GM12878 (cell line): ENCODE results near the gene ARHGEF6. TPM values are rescaled to one million over a fixed set of nuclear protein-coding genes. Genes with fewer than 3 reads are reported as not detected.

Source experiments
- ATAC-seq: fragments of 200-7000 bp; cut with Tn5 transposase; 3 replicates; pipeline ENCODE4 v1.9.1; 2020; ENCODE audit warnings: mild to moderate bottlenecking, moderate library complexity
- BruUV-seq: library from RNA; stranded (reverse); fragments of 400-500 nt; replicated peaks from 2 replicates; lab custom pipeline; 2021; lab: Mats Ljungman, UMichigan
- CTCF ChIA-PET: fragments of 300-600 bp; sonication (Branson Sonifier 250); formaldehyde crosslinking; extraction: SDS; loops from one replicate; lab custom pipeline; 2021; ENCODE audit warnings: inconsistent platforms; lab: Yijun Ruan, JAX
- POLR2A ChIA-PET: fragments of 350-600 bp; formaldehyde crosslinking; extraction: SDS; loops from one replicate; lab custom pipeline; 2021; ENCODE audit warnings: inconsistent platforms; lab: Charles Lee
- RAD21 ChIA-PET: fragments of 300-600 bp; sonication (Branson Sonifier 250); formaldehyde crosslinking; loops from one replicate; lab custom pipeline; 2023; ENCODE audit warnings: antibody characterized with exemption; ENCODE audit not compliant: unreplicated experiment; lab: Charles Lee
- SMC1A ChIA-PET: fragments of 300-600 bp; sonication (Branson Sonifier 250); formaldehyde crosslinking; loops from one replicate; lab custom pipeline; 2023; ENCODE audit not compliant: unreplicated experiment, uncharacterized antibody; lab: Charles Lee
- DNase-seq: peaks from one replicate; pipeline ENCODE4 v3.0.0-alpha.2; 2011; ENCODE audit warnings: low read depth, low spot score
- FAIRE-seq: peaks from 3 replicates; lab custom pipeline; 2011; peaks lifted over from hg19 to GRCh38; lab: Jason Lieb, UNC
- H2AFZ ChIP-seq: 2 replicates; pipeline ENCODE4 v1.6.0; 2011; ENCODE audit warnings: low read depth, low read length, control low read depth; ENCODE audit not compliant: control insufficient read depth
- H3K27ac ChIP-seq: 2 replicates; pipeline ENCODE4 v1.5.1; 2011; ENCODE audit warnings: control low read depth; ENCODE audit not compliant: control insufficient read depth, insufficient read depth
- H3K27me3 ChIP-seq, 2 experiments: replicated peaks in 1 of 2; 2 replicates each; pipeline versions ENCODE4 v1.6.0 to v1.6.1; 2011; ENCODE audit warnings: low read length in 1 of 2; ENCODE audit not compliant: control insufficient read depth in 2 of 2, insufficient read depth in 2 of 2
- H3K36me3 ChIP-seq, 2 experiments: 2 replicates each; pipeline ENCODE4 v1.5.1; 2011; ENCODE audit warnings: low read length in 1 of 2; ENCODE audit not compliant: control insufficient read depth in 2 of 2, insufficient read depth in 2 of 2
- H3K4me1 ChIP-seq: 2 replicates; pipeline ENCODE4 v1.6.1; 2011; ENCODE audit warnings: mild to moderate bottlenecking, low read length, moderate library complexity, mixed read lengths; ENCODE audit not compliant: control insufficient read depth, insufficient read depth
- H3K4me2 ChIP-seq: 2 replicates; pipeline ENCODE4 v1.6.0; 2011; ENCODE audit warnings: control low read depth; ENCODE audit not compliant: control insufficient read depth, insufficient read depth
- H3K4me3 ChIP-seq: fragments of 200-600 bp; sonication (generic); 2 replicates; pipeline ENCODE4 v1.5.1; 2016
- H3K79me2 ChIP-seq: 2 replicates; pipeline ENCODE4 v1.6.0; 2011; ENCODE audit warnings: low read length; ENCODE audit not compliant: control insufficient read depth, insufficient read depth
- H3K9ac ChIP-seq: 2 replicates; pipeline ENCODE4 v1.8.0; 2011; ENCODE audit warnings: low read length, control low read depth, mixed read lengths; ENCODE audit not compliant: control insufficient read depth, insufficient read depth
- H3K9me3 ChIP-seq: replicated peaks from 3 replicates; pipeline ENCODE4 v1.5.1; 2011; ENCODE audit warnings: mild to moderate bottlenecking, low read length; ENCODE audit not compliant: control insufficient read depth, insufficient read depth
- H4K20me1 ChIP-seq: 2 replicates; pipeline ENCODE4 v1.6.0; 2011; ENCODE audit not compliant: control insufficient read depth, insufficient read depth
- ASH2L ChIP-seq: fragments of 300-600, 200-600 bp; sonication (generic); IDR thresholded peaks from 2 replicates; pipeline ENCODE4 v1.6.1; 2017; ENCODE audit warnings: low read depth, mild to moderate bottlenecking, borderline replicate concordance
- ETV6 ChIP-seq, 2 experiments: fragments of 450-650 bp in 1 of 2; IDR thresholded peaks in 1 of 2; conservative IDR thresholded peaks in 1 of 2; 2 replicates each; pipeline ENCODE4 v1.6.1; 2014; ENCODE audit warnings: antibody characterized with exemption in 1 of 2, borderline replicate concordance in 1 of 2, low read depth in 1 of 2, mild to moderate bottlenecking in 1 of 2, moderate library complexity in 1 of 2
- HDAC2 ChIP-seq: fragments of 200-600 bp; sonication (generic); IDR thresholded peaks from 2 replicates; pipeline ENCODE4 v1.6.1; 2017
- JUND ChIP-seq: IDR thresholded peaks from 2 replicates; pipeline ENCODE4 v1.6.1; 2012; ENCODE audit warnings: low read depth, mild to moderate bottlenecking, low read length, improper control_type of control experiment, moderate library complexity
- NFXL1 ChIP-seq: fragments of 450-650 bp; IDR thresholded peaks from 2 replicates; pipeline ENCODE4 v1.6.1; 2017; ENCODE audit warnings: antibody characterized with exemption, mild to moderate bottlenecking, borderline replicate concordance
- NR2C1 ChIP-seq: fragments of 450-650 bp; IDR thresholded peaks from 2 replicates; pipeline ENCODE4 v1.6.1; 2017; ENCODE audit warnings: antibody characterized with exemption, mild to moderate bottlenecking, moderate library complexity
- PML ChIP-seq: IDR thresholded peaks from 2 replicates; pipeline ENCODE4 v1.6.1; 2012; ENCODE audit warnings: low read length, inconsistent platforms
- POLR2AphosphoS5 ChIP-seq: IDR thresholded peaks from 2 replicates; pipeline ENCODE4 v1.6.1; 2011; ENCODE audit warnings: mild to moderate bottlenecking, low read length, inconsistent platforms
- POU2F2 ChIP-seq: IDR thresholded peaks from 3 replicates; pipeline ENCODE4 v1.6.1; 2011; ENCODE audit warnings: low read depth, mild to moderate bottlenecking, low read length, borderline replicate concordance
- SMARCA5 ChIP-seq: fragments of 450-650 bp; IDR thresholded peaks from 2 replicates; pipeline ENCODE4 v1.6.1; 2017; ENCODE audit warnings: mild to moderate bottlenecking
- SUZ12 ChIP-seq: fragments of 200-600 bp; sonication (generic); IDR thresholded peaks from one replicate; pipeline ENCODE4 v1.6.1; 2018; ENCODE audit warnings: antibody characterized with exemption, mild to moderate bottlenecking; ENCODE audit not compliant: unreplicated experiment
- TCF3 ChIP-seq: IDR thresholded peaks from 2 replicates; pipeline ENCODE4 v1.6.1; 2012; ENCODE audit warnings: low read depth, mild to moderate bottlenecking, low read length, borderline replicate concordance; ENCODE audit not compliant: insufficient read depth
- ZBED1 ChIP-seq: IDR thresholded peaks from 2 replicates; pipeline ENCODE4 v1.6.1; 2016; ENCODE audit warnings: borderline replicate concordance
- ZNF24 ChIP-seq: fragments of 450-650 bp; IDR thresholded peaks from 2 replicates; pipeline ENCODE4 v1.6.1; 2017; ENCODE audit warnings: antibody characterized with exemption, mild to moderate bottlenecking
- WGBS: methylation state at CpG from one replicate; pipeline ENCODE4 v1.1.6; 2016; ENCODE audit warnings: low lambda C conversion rate; ENCODE audit not compliant: insufficient replicate concordance, insufficient coverage; ENCODE audit errors: missing lambda C conversion rate; 5-methylcytosine and 5-hydroxymethylcytosine counted together
- in situ Hi-C: fragments of 300-500 bp; cut with MboI; formaldehyde crosslinking; loops from 9 replicates; pipeline ENCODE4 v1.14.3; 2018; ENCODE audit warnings: mixed read lengths
- intact Hi-C: fragments of 100-400 bp; cut with micrococcal nuclease; formaldehyde crosslinking; loops from one replicate; pipeline ENCODE4 v1.14.2; 2022; ENCODE audit not compliant: unreplicated experiment
- polyA plus RNA-seq, 11 experiments: library from polyadenylated mRNA; depleted of rRNA in 4 of 11; unstranded in 6 of 11; stranded (reverse) in 5 of 11; fragments of >200 nt; fragmentation: Nextera tagmentation in 4 of 11; fragmentation: Illumina TruSeq in 1 of 11; extraction: Ambion mirVana in 4 of 11; extraction: Trizol in 1 of 11; gene quantifications; 1 replicate in 1 of 11; 2 replicates in 10 of 11; pipeline versions ENCODE4 v1.2.1 to v1.2.3, GENCODE V29; 2011 to 2016; ENCODE audit warnings: inconsistent platforms in 2 of 11, missing spikeins in 2 of 11, low read depth in 1 of 11
- total RNA-seq, 4 experiments: library from RNA; depleted of rRNA in 3 of 4; stranded (reverse); fragments of >200 nt in 3 of 4; fragmentation: Illumina TruSeq in 1 of 4; extraction: Trizol in 1 of 4; gene quantifications; 2 replicates each; pipeline versions ENCODE4 v1.2.1 to v1.2.3, GENCODE V29; 2013 to 2021
- TF ChIP-seq, protein P1 (sequence below): IDR thresholded peaks from 2 replicates; pipeline ENCODE4 v1.6.1; 2012; ENCODE audit warnings: low read length, inconsistent platforms

Gene ARHGEF6
- total and polyA plus RNA-seq, 10 of the 15 experiments (the other 5 are each of a cell fraction or from before 2014, with no cell fraction given): 5.4 to 29.7 (median 18.0) TPM

DNA sequence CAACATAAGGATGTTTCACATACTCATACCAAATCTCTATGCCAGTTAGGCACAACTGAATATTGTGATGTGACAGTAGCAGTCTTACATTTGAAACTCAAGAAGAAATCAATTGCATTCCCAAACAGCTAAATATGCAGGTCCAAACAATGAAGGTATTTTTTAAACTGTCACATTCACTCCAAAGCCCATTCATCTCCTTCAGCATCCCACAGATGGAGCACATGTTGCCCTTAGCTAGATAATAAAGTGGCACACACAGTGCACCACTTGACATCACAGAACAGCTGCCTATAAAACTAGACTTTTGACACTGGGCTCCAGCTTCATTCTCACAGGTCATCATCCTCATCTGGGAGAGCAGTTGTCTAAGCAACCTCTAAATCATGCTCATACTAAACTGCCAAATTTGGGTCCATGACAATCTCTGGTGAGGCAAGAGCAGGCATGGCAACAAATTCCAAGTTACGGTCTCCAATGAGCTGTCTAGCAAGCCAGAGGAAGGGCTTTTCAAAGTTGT is 26.2 kb upstream of the ARHGEF6 start (continued):
- TF ChIP-seq, protein P1, sequence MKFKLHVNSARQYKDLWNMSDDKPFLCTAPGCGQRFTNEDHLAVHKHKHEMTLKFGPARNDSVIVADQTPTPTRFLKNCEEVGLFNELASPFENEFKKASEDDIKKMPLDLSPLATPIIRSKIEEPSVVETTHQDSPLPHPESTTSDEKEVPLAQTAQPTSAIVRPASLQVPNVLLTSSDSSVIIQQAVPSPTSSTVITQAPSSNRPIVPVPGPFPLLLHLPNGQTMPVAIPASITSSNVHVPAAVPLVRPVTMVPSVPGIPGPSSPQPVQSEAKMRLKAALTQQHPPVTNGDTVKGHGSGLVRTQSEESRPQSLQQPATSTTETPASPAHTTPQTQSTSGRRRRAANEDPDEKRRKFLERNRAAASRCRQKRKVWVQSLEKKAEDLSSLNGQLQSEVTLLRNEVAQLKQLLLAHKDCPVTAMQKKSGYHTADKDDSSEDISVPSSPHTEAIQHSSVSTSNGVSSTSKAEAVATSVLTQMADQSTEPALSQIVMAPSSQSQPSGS: no peak

- BruUV-seq: no TSS peak
- Histone ChIP-seq H4K20me1 (no peaks in the 10 kb centered on the region), H2AFZ (no peak overlapping the region), H3K27me3 (no peaks in the 10 kb centered on the region), H3K9me3 (no peaks in the 10 kb centered on the region), H3K9ac (no peak overlapping the region), H3K4me2 (no peak overlapping the region), H3K4me1 (no peaks in the 10 kb centered on the region), H3K4me3 (no peak overlapping the region), H3K27ac (no peak overlapping the region), H3K36me3 (no peaks in the 10 kb centered on the region), H3K79me2 (no peaks in the 10 kb centered on the region)
- no peak for ATAC-seq
- no peak for DNase-seq
- TF ChIP-seq POU2F2 (no peak), SUZ12 (no peak), SMARCA5 (no peak), HDAC2 (no peak), ASH2L (no peak), PML (no peak), ZNF24 (no peak), NR2C1 (no peak), JUND (no peak), NFXL1 (no peak), ZBED1 (no peak), POLR2AphosphoS5 (no peak), TCF3 (no peak), ETV6 (conservative IDR thresholded peaks at IDR 0.05 in 1 of 2, IDR thresholded peaks at IDR 0.05 in 1 of 2; ENCODE audit: borderline replicate concordance in 1 of 2, low read depth in 1 of 2) (no peak)
- ChIA-PET POLR2A (no interaction called here), CTCF (no interaction called here), SMC1A (no interaction called here), RAD21 (no interaction called here)
- in situ Hi-C loops: no loop called here
- FAIRE-seq: no peak
- 49% methylated on average over 2 of the region's 2 CpGs for WGBS
- intact Hi-C loops: no loop called here
Measured at GRCh38 chrX:136802515-136802914, 21.8 kb upstream of the ARHGEF6 start.
